NAMALWA (cell line): Measurements from ENCODE around the gene IPPK.

Experiments used
- DNase-seq: peaks from one replicate; pipeline ENCODE4 v3.0.0-alpha.2; 2015; ENCODE audit warnings: low spot score

IPPK gene

DNA sequence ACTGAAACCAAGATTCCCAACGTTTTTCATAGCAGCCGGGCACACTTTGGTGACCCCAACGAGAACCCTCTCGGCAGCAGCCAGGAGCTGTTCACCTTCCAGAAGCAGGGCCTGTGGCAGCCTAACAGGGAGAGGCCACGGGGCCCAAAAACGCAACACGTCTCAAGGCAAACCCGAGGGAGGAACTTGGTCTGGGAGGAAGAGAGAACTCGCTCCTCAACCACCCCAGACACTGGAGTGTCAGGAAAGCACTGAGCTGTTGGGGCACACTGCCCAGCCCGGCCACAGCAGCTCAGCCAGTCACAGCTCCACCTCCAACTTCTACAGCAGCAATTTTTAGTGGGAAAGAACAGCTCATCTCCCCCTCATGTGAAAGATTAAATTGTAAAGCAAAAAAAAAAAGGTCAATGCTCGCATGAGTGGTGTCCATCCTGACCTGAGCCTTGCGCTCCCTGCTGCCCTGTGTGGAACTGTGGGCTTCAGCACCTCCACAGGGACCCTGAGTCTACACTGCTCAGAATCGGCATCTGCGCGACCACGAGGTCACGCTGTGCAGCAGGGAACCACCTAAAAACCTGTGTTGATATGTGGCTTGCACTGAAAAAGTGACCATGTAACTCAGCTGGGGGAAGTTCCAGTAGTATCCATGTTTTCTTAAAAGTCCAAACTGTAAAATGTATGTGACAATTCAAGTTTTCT lies 55.0 kb downstream of the IPPK start:
- no peak for DNase-seq

DNA sequence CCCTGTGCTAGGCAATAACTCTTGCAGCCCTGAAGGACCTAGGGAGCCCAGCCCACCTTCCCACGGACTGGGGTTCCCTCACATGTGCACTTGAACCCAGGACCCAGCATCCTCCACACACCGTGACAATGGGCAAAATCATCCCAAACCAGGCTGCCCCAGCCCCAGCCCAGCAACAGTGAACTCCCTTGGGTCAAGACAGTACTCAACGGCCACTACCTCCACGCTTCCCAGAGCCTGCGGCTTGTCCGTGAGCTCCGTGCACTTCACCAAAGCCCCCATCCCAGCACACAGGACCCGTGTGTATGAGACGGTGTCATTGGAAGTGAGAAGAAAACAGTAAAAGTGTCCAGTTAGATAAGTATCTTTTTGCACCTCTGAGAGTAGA lies 55.8 kb downstream of the IPPK start:
- DNase-seq = no peak

- no peak for DNase-seq
Observed at GRCh38 chr9:92613268-92614122, 56.4 kb downstream of the IPPK start.

- DNase-seq = no peak
Observed at GRCh38 chr9:92612816-92613215, 57.1 kb downstream of the IPPK start.

GRCh38 chr9:92612292-92612691 lies 57.6 kb downstream of the IPPK start:
- no peak for DNase-seq

GRCh38 chr9:92611621-92612285 lies 58.2 kb downstream of the IPPK start:
- no peak for DNase-seq

DNA sequence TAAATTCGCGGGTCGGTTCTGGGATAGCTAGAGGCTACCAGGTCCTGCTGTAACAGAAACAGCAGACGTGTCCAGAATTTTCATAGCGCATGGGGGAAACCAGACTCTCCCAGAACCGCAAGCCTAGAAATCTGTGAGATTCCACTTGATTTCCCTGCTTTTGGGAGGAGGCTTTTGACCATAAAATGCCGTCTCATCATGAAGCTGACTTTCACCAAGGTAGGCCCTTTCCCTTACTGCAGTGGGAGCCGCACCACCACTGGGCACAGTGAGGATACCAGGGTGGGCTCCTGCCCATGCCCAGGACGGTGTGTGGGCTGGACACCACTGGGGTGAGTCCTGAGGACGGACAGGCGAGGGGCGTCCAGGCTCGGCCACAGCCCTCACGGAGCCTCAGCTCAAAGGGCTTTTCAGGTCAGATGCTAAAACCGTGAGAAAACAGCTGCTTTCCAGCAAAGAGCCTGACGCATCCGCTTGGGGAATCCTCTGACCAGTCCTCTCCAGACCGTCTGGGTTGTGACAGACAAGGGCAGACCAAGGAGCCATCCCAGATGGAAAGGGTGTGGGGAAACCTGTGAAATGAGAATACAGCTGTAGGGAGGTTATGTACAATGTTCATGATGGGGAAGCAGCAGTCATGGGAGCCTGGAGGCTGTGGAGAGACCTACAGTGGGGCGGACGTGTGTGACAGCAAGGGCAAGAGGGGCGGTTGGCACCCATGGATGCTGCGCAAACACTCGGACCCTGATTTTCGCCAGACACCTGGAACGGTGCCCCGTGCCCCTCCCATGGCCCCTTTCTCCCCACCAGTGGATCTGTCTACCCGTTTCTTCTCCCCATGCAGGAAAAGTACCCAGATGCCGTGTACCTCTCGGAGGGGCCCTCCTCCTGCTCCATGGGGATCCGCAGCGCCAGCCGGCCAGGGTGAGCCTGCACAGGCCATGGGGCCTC lies 59.2 kb downstream of the IPPK start:
- DNase-seq = no peak

DNA sequence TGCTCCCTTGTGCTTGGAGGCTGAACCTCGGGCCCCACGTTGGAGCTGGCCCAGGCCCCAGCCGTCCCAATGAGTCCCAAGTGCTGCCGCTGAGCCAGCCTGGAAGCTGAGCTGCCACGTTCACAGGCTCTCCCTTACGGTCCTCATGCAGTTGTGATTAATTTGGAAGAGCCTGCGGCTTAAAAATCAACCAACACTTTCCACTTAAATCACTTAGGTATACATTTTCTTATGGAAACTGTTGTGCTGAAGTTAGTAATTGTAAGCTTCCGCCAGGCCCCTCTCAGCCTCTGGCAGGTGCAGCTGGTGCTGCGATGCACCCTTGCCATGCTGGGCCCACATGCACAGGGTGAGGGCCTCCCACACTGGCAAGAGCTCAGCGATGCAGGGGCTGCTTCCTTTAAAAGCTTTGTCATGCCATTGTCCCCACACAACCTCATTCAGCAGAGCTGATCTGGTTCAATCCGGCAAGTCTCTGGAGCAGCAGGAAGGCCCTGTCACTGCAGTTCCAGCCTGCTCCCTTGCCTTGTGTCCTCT lies 61.0 kb downstream of the IPPK start:
- no peak for DNase-seq

DNA sequence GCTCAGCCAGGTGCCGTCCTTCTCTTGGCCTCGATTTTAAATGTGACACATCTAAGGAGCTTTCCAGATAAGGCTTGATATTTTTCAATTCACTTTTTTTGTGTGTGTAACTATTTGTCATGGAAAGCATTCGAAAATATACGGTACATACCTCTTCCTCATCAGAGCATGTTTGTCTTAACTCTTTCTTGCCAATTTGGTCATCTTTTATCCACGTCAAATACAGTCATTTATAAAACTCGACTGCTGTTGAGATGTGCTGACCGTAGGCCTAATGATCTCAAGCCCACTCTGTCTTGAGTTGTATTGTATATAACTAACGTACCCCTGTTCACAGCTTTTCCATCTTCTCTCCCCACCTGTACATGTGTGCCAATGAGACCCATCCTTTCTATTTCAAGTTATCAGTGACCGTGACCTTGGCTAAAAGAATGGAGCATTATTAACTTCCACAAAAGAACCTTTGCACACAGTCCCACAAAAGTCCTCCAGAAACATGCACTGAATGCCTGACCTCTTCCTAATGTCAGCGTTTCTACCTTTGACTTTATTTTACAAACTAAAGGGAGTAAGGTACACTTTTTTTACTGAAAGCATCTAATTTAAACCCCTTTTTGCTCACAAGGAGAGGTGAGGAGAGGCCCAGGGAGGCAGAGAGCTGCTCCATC lies 61.6 kb downstream of the IPPK start:
- DNase-seq = no peak

DNA sequence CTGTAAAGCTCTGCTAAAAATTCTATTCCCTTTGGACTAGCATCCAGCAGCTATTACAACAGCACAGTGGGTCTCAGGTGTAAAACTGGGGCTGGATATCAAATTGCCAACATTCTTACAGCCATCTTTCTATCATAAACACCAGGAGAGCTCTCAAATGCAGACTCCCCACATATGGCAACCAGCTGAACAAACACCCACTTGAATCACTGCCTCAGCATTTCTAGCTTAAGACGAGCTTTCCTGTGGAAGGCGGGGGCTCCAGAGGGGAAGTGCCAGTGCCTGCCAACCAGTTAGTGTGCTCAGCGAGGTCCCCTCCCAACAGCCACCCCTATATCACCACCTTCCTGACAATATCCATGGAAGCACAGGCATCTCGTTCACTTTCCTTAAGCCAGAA lies 62.2 kb downstream of the IPPK start:
- no peak for DNase-seq

DNA sequence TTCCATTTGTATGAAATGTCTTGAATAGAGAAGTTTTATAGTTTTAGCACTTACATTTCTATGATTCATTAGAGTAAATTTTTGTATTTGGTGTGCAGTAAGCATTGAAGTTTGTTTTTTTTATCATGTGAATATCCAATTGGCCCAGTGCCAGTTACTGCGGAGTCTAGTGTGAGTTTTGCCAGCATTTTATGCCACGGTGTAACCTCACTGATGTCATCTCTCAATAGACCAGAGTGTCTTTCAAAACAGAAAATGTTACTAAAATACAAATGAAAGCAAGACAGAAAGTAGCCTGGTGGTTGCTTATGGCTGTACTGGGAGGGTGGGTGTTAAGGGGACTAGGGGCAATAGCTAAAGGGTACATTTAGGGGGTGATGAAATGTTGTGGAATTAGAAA lies 62.8 kb downstream of the IPPK start:
- DNase-seq = no peak

- no peak for DNase-seq
Observed at GRCh38 chr9:92605224-92605623, 64.7 kb downstream of the IPPK start.

DNA sequence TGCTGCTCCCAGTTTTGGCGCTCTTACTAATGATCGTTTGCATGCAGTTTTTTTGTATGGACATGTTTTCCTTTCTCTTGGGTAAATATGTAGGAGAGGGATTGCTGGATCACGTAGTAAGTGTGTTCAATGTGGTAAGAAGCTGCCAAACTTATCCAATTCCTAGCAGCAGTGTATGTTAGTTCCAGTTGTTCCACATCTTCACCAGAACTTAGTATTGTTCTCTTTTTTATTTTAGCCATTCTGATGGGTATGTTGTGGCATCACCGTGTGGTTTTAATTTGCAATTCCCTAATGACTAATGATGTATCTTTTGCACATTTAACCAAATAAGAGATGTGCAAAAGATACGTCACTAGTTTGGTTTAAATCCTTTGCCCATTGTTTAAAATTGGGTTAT lies 65.9 kb downstream of the IPPK start:
- no peak for DNase-seq

DNA sequence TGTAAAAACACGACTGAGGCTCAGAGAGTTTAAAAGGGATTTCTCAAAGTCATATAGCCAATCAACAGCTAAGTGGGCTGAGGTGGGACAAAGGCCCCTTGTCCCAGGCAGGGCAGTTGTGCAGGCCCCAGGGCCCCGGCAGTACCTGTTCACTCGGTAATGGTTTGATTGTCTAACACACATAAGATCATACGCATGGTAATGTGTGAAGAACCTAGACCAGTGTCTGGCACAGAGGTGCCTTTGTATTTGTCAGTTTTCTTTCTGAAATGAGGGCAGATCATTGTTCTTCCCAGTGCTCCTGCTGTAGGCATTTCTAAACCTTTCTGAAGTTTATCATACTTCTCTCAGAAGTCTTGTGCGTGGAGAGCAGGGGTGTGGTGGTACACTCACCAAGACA lies 66.8 kb downstream of the IPPK start:
- no peak for DNase-seq

DNA sequence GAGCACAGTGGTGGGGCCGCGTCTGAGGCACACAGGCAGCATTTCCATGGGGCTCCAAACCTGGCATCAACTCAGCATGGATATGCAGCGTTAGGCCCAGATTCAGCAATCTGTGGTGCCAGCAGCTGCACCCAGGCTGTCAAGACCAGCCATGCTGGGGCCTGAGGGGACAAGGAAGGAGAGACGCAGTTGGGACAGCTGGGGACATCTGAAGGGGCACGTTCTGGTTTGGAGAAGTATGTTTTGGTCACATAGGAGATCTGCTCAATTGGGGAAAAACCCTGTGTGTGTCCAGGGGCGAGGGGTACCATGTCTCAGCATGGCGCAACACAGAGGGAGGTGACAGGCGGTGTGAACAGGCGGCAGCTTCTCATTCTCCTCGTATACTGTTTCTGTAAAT lies 67.5 kb downstream of the IPPK start:
- DNase-seq = no peak

DNA sequence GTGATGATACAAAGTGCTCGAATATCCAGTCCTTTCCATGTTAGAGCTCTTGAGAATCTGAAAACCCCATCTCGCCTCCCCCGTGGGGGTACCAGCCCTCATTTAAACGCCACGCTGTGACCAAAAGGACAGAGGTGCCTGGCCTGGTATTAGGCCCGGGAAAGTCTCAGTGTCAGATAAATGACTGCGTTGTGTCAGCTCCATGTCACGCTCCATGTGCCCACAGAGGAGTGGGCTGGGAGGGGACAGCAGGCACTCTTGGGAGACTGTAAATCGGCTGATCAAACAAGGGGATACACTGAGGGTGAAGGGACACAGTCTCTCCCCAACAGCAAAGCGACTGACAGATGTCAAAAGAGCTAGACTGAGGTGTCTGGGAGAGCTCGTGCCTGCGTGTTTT lies 68.5 kb downstream of the IPPK start:
- no peak for DNase-seq

GRCh38 chr9:92600462-92601261 lies 69.3 kb downstream of the IPPK start:
- no peak for DNase-seq

DNA sequence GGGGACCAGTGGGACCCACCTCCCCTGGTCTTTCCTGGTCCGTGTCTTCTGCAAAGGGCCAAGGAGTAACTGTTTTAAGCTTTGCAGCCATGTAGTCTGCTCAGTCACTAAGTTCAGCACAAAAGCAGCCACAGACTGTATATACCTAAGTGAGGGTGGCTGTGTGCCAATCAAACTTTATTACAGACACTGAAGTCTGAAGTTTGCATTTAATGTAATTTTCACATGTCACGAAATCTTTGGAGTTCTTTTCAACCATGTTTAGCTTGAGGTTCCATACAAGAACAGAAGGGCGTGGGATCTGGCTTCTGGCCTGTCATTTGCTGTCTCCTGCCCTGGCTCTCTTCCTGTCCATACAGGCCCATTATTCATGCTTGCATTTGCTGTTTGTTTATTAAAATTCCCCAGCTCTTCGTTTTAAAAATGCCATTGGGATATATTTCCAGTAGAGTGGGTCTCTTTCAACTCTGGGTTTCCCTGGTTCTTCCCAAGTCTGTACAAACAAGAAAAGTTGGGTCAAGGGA lies 69.9 kb downstream of the IPPK start:
- no peak for DNase-seq

DNA sequence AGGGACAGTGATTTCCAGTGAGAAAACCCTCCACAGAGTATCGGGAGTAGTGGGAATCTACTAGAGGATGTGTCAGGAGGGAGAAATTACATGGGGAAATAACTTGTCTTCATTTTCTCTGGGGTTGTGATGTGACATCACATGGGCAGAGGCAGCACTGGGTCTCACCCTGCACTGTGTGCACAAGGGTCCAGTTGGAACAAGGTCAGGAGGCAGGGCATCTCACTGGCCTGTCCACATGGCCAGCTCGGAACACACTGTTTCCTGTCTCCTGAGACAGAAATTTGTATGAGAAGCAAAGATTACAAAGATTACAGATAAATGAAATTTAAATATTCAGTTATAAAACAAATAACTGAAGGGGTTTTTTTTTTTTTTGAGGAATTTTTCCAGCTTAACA lies 71.5 kb downstream of the IPPK start:
- no peak for DNase-seq

DNA sequence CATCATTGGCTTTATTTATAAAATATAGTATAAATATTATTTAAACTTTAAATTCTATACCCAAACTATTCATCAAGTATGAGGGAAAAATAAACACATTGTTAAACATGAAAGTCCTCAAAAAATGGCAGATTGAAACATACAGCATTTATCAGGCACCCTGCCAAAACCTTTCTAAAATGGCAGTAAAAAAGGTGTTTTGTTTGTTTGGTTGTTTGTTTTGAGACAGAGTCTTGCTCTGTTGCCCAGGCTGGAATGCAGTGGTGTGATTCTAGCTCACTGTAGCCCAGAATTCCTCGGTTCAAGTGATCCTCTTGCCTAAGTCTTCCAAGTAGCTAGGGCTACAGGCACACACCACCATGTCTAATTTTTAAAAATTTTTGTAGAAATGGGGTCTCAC lies 74.0 kb downstream of the IPPK start:
- DNase-seq = no peak
